Measurements from ENCODE around the gene CYB561D2. TPM values are rescaled to one million over a fixed set of nuclear protein-coding genes. Genes with fewer than 3 reads are reported as not detected.

CYB561D2 gene
- total and polyA plus RNA-seq, 9 of the 15 experiments (the other 6 are each of a cell fraction or from before 2014, with no cell fraction given), result 4.2 to 16.6 (median 9.4) TPM

DNA sequence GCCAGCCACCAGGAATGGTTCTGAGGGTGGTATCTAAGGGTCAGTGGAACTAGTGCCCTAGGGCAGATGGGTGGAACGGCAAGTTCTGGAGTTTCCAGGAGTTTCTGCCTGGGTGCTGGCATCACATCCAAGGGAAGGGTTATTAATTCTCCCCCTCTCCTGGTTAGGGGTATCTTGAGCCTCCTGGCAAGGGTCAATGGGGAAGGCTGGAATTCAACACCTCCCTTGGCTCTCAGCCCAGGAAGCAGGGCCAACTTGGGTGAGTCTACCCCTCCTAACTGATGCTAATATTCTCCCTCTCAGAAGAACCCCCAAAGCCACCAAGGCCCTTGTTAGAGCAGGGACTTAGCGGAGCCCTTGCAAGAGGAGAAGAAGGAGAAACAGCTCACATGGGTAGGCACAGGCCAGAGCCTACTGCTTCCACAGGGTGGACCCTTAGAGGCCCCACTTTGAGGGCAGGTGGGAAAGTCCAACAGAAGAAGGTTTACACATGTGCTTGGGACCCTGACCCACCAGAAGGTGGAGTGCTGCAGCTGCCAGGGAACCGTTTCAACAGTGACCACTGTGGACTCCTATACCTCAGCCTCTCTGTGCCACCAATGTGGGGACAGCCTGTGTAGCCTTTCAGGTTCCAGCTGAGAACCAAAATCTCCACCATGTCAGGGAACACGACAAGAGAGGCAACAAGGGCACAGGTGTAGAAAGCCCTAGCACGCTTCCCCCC lies 5.3 kb downstream of the CYB561D2 start:
- no peaks in the 10 kb centered on the region for H3K9me3 ChIP-seq (replicated peaks; ENCODE audit: control insufficient read depth, insufficient read depth, low read depth, low read length)
- no peak overlapping the region for H2AFZ ChIP-seq (ENCODE audit: low read depth, low read length)
- no TSS peak for BruUV-seq (replicated peaks)
- peaks cover 45% of the 10 kb centered on the region; the same call in 2 of the 3 replicates for H3K36me3 ChIP-seq (ENCODE audit: control insufficient read depth, insufficient read depth, low read length)
- ChIA-PET CTCF (ENCODE audit: low intra/inter-chr PET ratio) (no interaction called here), POLR2A (interaction anchor here (0.7 to 1.2 kb wide), 4 partner anchors 8 to 1170 kb away, joined by 3 to 4 read pairs (median 3); no protein-coding TSS in a partner anchor)
- H3K9me1 ChIP-seq (ENCODE audit: control insufficient read depth, insufficient read depth, low read length), result peaks cover 6% of the 10 kb centered on the region
- DNase-seq (ENCODE audit: extremely low read depth in 1 of 4, low spot score in 3 of 4) (no peak), FAIRE-seq (no peak), ATAC-seq (no peak)
- H3K27me3 ChIP-seq (ENCODE audit: control insufficient read depth in 2 of 2, insufficient read depth in 2 of 2, low read length in 2 of 2), result no peaks in the 10 kb centered on the region
- intact Hi-C loops (cut with micrococcal nuclease), result loop anchor here (5.0 kb wide), 1 partner anchor 256 kb away; the partner anchor contains the start of gene CISH
- H3K27ac ChIP-seq (ENCODE audit: extremely low read depth, low read depth, low read length), result no peak overlapping the region; the same call in 2 of the 3 replicates
- H3K4me1 ChIP-seq (replicated peaks in 1 of 2; ENCODE audit: control insufficient read depth in 2 of 2, insufficient read depth in 2 of 2, low read length in 2 of 2), result peaks cover 32 to 50% of the 10 kb centered on the region in 2 experiments; a peak in 4 of 5 replicates
- peaks cover 31% of the 10 kb centered on the region; the same call in 1 of the 2 replicates for H4K20me1 ChIP-seq (replicated peaks; ENCODE audit: control insufficient read depth, insufficient read depth, low read length)
- peak overlapping the region; percentile 95 for H3K4me2 ChIP-seq (ENCODE audit: insufficient read depth, low read length)
- peaks cover 51% of the 10 kb centered on the region for H3K79me2 ChIP-seq (ENCODE audit: control insufficient read depth, insufficient read depth, low read length)
- H3K4me3 ChIP-seq, result peak overlapping the region; percentile 62; the same call in 1 of the 2 replicates
- 49% methylated on average over 4 of the region's 5 CpGs for WGBS (ENCODE audit: insufficient coverage, low coverage, missing lambda C conversion rate)
- no peak for TF ChIP-seq HDAC1 (IDR thresholded peaks at IDR 0.05)
- TF ChIP-seq, protein P1, sequence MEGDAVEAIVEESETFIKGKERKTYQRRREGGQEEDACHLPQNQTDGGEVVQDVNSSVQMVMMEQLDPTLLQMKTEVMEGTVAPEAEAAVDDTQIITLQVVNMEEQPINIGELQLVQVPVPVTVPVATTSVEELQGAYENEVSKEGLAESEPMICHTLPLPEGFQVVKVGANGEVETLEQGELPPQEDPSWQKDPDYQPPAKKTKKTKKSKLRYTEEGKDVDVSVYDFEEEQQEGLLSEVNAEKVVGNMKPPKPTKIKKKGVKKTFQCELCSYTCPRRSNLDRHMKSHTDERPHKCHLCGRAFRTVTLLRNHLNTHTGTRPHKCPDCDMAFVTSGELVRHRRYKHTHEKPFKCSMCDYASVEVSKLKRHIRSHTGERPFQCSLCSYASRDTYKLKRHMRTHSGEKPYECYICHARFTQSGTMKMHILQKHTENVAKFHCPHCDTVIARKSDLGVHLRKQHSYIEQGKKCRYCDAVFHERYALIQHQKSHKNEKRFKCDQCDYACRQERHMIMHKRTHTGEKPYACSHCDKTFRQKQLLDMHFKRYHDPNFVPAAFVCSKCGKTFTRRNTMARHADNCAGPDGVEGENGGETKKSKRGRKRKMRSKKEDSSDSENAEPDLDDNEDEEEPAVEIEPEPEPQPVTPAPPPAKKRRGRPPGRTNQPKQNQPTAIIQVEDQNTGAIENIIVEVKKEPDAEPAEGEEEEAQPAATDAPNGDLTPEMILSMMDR (IDR thresholded peaks at IDR 0.05 in 2 of 3, conservative IDR thresholded peaks at IDR 0.05 in 1 of 3; ENCODE audit: insufficient read depth in 2 of 3, low read depth in 1 of 3, low read length in 3 of 3), result 0 out of 6 replicates have a peak, but pooled peaks of 2 of the 3 experiments have one; percentile 4 to 5
- in situ Hi-C loops (cut with MboI), result no loop called here
- peak overlapping the region in 1 of 2 experiments; percentile 73; a peak in 1 of 4 replicates for H3K9ac ChIP-seq (ENCODE audit: insufficient read depth in 1 of 2, low read depth in 2 of 2, low read length in 2 of 2)
